Measurements from ENCODE around the gene IL25.
"Not testable (repeated sequence)": the region's sequence is repeated elsewhere in the genome, so short reads cannot be mapped to it uniquely, and the experiment has no call there.

Gene IL25

DNA sequence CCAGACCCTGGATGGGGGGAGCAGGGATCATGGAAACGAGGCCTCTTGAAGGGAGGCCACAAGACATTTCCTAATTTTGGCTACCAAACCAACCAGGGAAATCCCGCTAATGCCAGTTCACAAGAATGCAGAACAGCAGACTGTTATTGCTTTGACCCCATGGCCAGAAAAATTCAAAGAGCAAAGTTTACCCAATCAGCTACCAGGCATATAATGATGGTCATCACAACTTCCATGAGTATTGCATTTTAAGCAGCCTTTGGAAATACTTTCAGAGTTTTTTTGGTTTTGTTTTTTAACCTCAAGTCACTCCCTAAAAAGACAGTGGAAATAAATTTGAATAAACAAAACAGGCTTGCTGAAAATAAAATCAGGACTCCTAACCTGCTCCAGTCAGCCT lies at the start of gene IL25:
TSS of gene IL25 (plus strand) at position 301 of the 400 bp plus-strand sequence.
- no peak for DNase-seq

DNA sequence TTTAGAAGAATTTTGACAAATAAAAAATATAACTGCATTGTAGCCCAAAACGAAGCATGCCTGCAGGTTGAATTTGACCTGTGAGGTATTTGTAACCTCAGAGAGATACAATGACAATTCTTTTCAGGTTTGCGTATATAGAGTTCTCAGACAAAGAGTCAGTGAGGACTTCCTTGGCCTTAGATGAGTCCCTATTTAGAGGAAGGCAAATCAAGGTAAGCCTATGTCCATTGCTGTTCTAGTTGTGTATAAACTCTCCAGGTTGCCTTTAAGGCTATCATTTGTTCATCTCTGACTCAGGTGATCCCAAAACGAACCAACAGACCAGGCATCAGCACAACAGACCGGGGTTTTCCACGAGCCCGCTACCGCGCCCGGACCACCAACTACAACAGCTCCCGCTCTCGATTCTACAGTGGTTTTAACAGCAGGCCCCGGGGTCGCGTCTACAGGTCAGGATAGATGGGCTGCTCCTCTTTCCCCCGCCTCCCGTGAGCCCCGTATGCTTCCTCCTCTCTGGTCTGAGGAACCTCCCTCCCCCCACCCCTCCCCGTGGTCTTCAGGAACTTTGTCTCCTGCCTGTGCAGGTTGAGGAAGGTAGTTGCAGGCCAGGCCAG lies 48.7 kb upstream of the IL25 start:
- DNase-seq: no peak

GRCh38 chr14:23324455-23324846 lies 48.2 kb upstream of the IL25 start:
- DNase-seq: no peak

DNA sequence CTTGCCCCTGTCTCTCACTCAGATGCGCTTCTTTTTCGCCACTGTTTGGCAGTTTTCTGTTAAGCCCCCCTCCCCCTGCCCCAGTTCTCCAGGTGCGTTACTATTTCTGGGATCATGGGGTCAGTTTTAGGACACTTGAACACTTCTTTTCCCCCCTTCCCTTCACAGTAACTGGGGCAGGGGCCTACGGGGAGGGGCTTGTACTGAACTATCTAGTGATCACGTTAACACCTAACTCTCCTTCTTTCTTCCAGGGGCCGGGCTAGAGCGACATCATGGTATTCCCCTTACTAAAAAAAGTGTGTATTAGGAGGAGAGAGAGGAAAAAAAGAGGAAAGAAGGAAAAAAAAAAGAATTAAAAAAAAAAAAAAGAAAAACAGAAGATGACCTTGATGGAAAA lies 47.6 kb upstream of the IL25 start:
- DNase-seq: no peak

DNA sequence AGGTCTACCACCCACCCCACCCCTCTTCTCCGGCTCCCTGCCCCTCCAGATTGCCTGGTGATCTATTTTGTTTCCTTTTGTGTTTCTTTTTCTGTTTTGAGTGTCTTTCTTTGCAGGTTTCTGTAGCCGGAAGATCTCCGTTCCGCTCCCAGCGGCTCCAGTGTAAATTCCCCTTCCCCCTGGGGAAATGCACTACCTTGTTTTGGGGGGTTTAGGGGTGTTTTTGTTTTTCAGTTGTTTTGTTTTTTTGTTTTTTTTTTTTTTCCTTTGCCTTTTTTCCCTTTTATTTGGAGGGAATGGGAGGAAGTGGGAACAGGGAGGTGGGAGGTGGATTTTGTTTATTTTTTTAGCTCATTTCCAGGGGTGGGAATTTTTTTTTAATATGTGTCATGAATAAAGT lies 46.9 kb upstream of the IL25 start:
- DNase-seq: not testable (repeated sequence)

DNA sequence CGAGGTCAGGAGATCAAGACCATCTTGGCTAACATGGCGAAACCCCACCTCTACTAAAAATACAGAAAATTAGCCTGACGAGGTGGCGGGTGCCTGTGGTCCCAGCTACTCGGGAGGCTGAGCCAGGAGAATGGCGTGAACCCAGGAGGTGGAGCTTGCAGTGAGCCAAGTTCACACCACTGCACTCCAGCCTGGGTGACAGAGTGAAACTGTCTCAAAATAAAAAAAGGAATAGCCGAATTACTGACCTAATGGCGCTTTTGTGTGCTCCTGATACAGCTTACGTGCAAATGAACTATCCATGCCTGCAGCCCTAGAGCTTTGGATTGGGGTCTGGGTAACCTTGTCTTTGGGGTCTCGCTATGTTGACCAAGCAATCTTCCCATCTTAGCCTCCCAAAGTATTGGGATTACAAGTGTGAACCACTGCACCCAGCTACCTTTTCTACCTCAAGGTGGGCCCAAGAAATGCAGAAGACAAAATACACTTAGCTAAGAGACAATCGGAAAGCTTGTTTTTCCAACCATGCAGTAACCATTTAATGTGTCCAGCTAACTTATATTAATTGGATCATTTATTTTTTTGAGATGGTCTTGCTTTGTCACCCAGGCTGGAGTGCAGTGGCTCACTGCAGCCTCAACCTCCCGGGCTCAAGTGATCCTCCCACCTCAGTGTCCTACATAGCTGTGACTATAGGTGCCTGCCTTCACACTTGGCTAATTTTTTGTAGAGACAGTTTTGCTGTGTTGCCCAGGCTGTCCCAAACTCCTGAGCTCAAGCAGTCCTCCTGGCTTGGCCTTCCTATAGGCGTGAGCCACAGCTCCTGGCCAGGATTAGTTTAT lies 45.9 kb upstream of the IL25 start:
- no peak for DNase-seq

DNA sequence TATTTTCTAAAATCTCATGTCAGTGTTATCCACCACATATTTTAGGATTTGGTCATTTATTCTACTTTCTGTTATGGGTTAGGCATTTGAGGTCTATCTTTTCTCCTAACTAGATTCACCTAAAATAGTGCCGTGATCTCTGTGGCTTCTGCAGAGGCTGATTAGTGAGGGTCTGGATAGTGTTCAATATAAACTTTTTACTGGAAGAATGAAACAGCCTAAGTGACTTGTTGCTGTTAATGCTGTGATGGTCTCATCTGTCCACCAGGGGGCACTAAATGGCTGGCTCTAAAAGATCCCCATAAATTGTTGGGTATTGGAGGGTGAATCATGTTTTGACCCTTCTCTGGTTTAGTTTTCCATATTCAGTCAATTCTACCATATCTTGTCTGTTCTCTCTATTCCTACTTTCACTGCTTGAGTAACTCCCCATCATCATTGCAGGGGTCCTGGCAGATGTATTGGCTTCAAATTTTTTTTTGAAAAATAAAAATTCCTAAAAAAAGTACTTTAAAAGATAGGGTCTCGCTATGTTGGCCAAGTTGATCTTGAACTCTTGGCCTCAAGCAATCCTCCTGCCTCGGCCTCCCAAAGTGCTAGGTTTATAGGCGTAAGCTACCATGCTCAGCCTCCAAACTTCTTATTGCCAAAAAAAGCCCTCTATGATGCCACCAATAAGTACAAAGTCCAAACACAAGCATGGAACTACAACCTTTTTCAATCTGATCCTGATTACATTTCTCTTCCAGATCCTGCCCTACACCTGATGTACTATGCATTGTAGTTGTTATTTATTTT lies 44.5 kb upstream of the IL25 start:
- peak; percentile 78 for DNase-seq

DNA sequence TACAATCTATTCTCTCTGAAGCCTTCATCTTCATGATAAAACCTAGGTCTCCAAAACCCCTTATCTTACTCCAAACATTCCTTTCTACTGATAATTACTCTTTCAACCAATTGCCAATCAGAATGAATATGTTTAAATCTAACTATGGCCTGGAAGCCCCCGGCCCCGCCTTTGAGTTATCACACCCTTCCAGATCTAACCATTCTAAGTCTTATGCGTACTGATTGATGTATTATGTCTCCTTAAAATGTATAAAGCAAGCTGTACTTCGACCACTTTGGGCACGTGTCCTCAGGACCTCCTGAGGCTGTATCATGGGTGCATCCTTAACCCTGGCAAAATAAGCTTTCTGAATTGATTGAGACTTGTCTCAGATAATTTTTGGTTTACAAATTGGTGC lies 37.0 kb upstream of the IL25 start:
- no peak for DNase-seq

DNA sequence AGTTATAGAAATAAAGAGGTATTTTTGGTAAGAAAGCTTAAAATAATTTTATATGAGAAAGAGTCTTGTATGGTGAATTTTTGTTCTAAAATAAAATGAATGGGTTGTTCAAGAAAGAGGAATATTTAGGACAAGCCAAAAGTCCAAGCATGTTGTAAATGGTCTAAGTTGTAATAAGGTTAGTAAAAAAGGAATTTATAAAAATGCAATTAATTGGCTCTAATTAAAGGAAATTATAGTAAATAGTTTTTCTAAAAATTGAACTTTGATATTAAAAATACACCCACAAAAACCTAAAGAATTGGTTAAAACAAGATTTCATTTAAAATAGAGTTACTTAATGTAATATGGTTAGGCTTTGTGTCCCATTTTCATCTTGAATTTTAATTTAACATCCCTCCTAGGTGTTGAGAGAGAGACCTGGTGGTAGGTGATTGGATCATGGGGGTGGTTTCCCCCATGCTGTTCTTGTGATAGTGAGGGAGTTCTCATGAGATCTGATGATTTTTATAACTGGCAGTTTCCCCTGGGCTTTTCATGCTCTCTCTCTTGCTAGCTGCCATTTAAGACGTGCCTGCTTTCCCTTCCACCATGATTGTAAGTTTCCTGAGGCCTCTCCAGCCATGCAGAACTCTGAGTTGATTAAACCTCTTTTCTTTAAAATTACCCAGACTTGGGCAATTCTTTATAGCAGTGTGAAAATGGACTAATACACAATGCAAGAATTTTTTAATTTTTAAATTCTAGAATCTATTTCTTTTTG lies 32.9 kb upstream of the IL25 start:
- no peak for DNase-seq

- no peak for DNase-seq
Observed at GRCh38 chr14:23344481-23344880, 28.1 kb upstream of the IL25 start.

DNA sequence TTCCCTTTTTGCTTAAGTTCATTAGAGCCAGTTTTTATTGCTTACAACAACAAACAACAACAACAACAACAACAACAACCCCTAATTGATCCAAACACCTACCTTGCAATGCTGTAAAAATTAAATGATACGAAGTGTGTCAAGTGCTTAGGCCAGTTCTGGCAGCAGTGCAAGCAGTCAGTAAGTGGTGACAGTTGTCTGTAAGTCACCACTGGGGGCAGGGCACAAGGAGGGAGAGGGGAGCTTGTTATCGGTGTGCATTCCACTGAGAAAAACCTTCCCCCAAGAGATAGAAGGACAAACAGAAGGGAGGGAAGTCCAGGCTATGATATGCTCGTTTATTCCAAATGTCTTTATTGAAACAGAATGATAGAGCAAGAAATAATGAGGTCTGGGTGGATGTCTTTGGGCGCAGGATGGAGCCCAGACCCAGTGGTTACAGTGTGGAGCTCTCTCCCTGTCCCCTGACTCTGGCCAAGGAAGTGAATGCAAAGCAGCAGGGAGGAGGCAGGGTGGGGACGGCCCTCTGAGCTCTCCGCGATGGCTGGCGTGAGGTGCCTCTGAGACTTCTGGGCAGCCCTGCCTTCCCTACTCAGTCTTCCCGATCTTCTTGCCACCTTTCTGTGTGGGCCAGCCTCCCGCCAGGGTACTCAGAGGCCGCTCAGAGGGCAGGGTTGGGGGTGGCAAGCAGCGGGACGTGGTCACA lies 26.5 kb upstream of the IL25 start:
- DNase-seq: no peak

GRCh38 chr14:23346693-23347405 lies 25.8 kb upstream of the IL25 start:
- DNase-seq: no peak

- DNase-seq: no peak
Observed at GRCh38 chr14:23347406-23348296, 25.0 kb upstream of the IL25 start.

- no peak for DNase-seq
Observed at GRCh38 chr14:23348297-23348655, 24.3 kb upstream of the IL25 start.

DNA sequence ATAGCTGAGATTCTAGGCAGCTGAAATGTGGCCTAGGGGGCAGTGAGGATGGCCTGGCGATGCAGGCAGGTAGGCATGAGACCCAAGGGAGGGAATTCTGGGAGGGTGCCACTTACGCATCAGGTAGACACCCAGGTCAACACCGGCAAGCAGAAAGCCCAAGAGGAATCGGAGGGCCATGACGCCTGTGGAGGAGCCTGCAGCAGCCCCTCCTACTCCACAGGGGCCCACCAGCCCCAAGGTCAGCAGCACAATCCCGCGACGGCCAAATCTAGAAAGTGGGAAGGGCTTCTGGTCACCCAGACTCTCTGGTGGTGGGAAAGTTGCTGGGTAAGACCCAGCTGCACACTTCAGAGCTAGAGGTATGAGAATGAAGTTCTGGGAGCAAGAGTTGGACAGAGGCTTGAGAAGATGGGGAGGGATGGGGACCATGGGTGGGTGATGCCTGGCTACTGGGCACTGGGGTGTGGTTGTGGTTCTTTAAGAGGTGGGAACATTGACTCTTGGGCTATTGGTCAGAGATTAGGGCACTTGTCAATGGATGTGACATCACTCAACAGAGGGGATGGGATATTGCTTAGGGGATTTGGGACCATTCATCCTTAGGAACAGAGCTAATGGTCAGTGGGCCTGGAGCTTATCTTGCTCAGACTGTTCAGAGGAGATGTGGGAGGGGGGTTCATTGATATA lies 23.3 kb upstream of the IL25 start:
- DNase-seq: no peak

DNA sequence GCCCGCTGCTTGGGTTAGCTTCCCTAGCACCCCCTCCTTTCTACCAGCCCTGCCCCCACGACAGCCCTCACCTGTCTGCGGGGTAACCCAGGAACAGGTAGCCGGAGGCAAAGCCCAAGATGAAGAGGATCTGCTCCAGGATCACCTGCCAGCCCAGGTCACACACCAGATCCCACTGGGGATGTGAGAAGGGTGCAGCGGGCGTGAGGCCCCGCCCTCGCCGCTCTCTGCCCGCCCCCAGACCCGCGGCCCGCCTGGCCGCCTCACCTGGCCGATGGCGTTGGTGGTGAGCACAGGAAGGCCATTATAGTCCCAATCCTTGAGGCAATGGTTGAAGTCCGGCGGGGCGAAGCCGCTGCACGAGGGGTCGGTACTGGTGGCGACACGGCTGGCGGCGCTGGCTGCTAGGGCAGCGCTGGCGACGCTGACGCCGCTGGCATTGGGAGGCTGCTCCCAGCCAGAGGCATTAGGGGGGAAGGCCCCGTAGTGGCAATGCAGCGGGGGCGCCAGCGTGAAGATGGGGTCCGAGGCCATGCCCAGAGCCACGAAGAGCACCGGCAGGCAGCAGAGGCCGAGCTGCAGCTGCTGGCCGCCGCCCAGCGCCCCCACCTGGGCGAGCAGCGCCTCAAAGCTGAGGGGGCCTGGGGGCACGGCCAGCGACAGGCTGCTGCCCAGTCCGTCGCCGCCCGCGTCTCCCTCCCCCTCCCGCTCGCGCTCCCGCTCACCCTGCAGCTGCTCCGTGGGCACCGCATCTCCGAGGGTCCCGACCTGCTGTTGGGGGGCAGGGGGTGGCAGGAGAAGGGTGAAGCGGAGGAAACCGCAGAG lies 20.7 kb upstream of the IL25 start:
- no peak for DNase-seq

GRCh38 chr14:23352506-23353432 lies 19.8 kb upstream of the IL25 start, which contains the start of gene SLC22A17:
Gene SLC22A17, minus strand, starts transcription at chr14:23352887.
- DNase-seq: peak; percentile 27

DNA sequence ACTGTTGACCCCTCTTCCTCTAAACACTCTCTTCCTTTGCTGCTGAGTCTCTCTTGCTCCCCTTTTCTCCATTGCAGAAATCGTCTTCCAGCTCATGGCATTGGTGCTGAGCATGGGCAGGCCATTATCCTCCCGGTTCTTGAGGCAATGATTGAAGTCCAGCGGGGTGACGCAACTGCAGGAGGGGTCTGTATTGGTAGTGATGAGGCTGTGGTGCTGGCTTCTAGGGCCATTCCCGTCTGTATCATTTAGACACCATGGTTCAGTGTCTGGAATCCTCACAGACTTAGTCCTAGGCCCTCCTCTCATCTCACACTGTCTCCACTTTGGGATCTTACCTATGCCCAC lies 19.2 kb upstream of the IL25 start:
- DNase-seq: no peak
